ENCODE measurements around the gene PAXX. TPM values are rescaled to one million over a fixed set of nuclear protein-coding genes. Genes with fewer than 3 reads are reported as not detected.

PAXX gene
- total RNA-seq, 2 experiments from 2014 or later = 60.5 to 61.8 TPM

DNA sequence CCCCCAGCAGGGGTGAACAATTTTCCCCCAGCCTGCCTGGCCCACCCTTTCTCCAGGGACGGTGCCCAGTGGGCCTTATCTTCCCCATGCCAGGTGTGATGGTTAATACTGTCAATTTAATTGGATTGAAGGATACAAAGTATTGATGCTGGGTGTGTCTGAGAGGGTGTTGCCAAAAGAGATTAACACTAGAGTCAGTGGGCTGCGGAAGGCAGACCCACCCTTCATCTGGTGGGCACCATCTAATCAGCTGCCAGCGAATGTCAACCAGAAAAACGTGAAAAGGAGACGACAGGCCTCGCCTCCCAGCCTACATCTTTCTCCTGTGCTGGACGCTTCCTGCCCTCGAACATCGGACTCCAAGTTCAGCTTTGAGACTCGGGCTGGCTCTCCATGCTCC lies 45.3 kb downstream of the PAXX start:
- intact Hi-C loops (cut with micrococcal nuclease) = loop anchor here (5.0 kb wide), 1 partner anchor 250 kb away; no protein-coding TSS in a partner anchor
- Mint-ChIP-seq H3K9me3 (no peaks in the 10 kb centered on the region), H3K27me3 (peaks cover 2% of the 10 kb centered on the region), H3K4me1 (ENCODE audit: low read depth) (peaks cover 17% of the 10 kb centered on the region), H3K4me3 (no peak overlapping the region), H3K27ac (no peak overlapping the region), H3K36me3 (ENCODE audit: low read depth) (no peaks in the 10 kb centered on the region)
- ChIA-PET POLR2A (no interaction called here), CTCF (interaction anchor here (1.2 to 3.7 kb wide), 6 partner anchors 8 to 89 kb away, joined by 3 to 42 read pairs (median 10); no protein-coding TSS in a partner anchor)
- TF ChIP-seq, protein P1, sequence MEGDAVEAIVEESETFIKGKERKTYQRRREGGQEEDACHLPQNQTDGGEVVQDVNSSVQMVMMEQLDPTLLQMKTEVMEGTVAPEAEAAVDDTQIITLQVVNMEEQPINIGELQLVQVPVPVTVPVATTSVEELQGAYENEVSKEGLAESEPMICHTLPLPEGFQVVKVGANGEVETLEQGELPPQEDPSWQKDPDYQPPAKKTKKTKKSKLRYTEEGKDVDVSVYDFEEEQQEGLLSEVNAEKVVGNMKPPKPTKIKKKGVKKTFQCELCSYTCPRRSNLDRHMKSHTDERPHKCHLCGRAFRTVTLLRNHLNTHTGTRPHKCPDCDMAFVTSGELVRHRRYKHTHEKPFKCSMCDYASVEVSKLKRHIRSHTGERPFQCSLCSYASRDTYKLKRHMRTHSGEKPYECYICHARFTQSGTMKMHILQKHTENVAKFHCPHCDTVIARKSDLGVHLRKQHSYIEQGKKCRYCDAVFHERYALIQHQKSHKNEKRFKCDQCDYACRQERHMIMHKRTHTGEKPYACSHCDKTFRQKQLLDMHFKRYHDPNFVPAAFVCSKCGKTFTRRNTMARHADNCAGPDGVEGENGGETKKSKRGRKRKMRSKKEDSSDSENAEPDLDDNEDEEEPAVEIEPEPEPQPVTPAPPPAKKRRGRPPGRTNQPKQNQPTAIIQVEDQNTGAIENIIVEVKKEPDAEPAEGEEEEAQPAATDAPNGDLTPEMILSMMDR (IDR thresholded peaks at IDR 0.05) = no peak
- ATAC-seq = no peak
- DNase-seq = no peak

DNA sequence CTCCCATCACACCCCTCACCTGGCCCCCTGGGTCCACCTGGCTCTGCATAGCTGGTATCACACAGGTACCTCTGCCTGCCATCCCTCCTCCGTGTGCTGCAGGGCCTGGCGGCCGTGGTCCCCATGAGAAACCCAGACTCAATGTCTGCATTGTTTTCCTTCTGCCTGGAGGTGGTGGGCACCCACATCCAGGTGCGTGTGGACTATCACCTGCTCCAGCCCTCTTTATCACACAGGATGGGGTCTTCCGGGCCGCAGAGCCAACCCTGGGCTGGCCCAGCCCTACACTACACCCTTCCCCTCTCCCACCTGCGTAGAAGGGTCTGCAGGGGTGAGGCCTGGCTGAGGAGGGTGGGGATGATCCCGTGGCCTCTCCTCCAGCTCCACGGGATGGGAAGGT lies 46.7 kb downstream of the PAXX start:
- CTCF ChIA-PET = interaction anchor here (0.7 to 3.7 kb wide), 3 partner anchors 9 to 30 kb away, joined by 3 to 18 read pairs (median 4); no protein-coding TSS in a partner anchor
- DNase-seq (no peak), ATAC-seq (no peak)
- peaks cover 6% of the 10 kb centered on the region for H3K27me3 Mint-ChIP-seq
- intact Hi-C loops (cut with micrococcal nuclease) = loop anchor here (5.0 kb wide), 1 partner anchor 252 kb away; no protein-coding TSS in a partner anchor
- POLR2A ChIA-PET = interaction anchor here (0.6 to 1.0 kb wide), 2 partner anchors 94 to 230 kb away, joined by 3 read pairs; partner anchors contain the start of genes C8G and FBXW5
- H3K4me1 Mint-ChIP-seq (ENCODE audit: low read depth) = peaks cover 9% of the 10 kb centered on the region
- no peaks in the 10 kb centered on the region for H3K36me3 Mint-ChIP-seq (ENCODE audit: low read depth)
- TF ChIP-seq, protein P1 (IDR thresholded peaks at IDR 0.05) = no peak
- H3K9me3 Mint-ChIP-seq = no peaks in the 10 kb centered on the region
- H3K27ac Mint-ChIP-seq = no peak overlapping the region
- no peak overlapping the region for H3K4me3 Mint-ChIP-seq

DNA sequence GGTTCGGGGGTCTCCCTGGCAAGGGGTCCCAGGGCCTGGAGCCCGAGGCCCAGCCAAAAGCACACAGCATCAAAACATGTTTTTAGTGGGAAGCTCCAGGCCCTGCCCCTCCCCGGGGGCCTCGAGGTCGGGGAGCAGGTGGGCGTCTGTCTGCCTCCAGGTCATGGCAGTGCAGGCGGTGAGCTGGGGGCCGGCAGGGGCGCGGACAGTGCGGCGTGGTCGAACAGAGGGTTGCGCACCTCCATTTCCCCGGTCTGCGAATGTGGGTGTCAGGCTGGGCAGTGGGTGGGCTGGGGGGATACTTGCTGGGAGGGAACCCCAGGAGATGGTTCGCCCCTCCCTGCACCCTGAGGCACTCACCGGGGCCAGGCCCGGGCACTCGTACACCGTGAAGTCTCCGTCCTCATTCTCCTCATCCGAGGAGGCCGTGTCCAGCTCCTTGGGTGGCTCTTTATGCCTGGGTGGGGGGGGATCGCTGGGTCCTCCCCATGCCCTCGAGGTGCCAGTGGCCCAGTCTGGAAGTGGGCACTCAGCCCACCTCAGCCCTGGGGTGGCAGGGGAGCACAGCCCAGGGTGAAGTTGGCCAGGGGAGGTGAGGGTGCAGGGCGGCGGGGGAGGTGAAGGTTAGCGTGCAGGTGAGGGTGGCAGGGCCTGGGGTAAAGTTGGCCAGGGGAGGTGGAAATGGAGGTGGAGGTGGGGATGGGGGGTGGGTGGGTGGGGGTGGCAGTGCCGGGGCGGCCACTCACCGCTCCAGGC lies 47.6 kb downstream of the PAXX start:
- H3K36me3 Mint-ChIP-seq (ENCODE audit: low read depth) = no peaks in the 10 kb centered on the region
- no peak overlapping the region for H3K4me3 Mint-ChIP-seq
- ATAC-seq (no peak), DNase-seq (no peak)
- no peaks in the 10 kb centered on the region for H3K9me3 Mint-ChIP-seq
- peaks cover 8% of the 10 kb centered on the region for H3K27me3 Mint-ChIP-seq
- intact Hi-C loops (cut with micrococcal nuclease) = loop anchor here (5.0 kb wide), 1 partner anchor 252 kb away; no protein-coding TSS in a partner anchor
- H3K4me1 Mint-ChIP-seq (ENCODE audit: low read depth) = peaks cover 8% of the 10 kb centered on the region
- no peak overlapping the region for H3K27ac Mint-ChIP-seq
- TF ChIP-seq, protein P1 (IDR thresholded peaks at IDR 0.05) = no peak
- ChIA-PET POLR2A (interaction anchor here (1.0 kb wide), 1 partner anchor 231 kb away, joined by 3 read pairs; no protein-coding TSS in a partner anchor), CTCF (interaction anchor here (3.7 kb wide), 1 partner anchor 10 kb away, joined by 18 read pairs; no protein-coding TSS in a partner anchor)

DNA sequence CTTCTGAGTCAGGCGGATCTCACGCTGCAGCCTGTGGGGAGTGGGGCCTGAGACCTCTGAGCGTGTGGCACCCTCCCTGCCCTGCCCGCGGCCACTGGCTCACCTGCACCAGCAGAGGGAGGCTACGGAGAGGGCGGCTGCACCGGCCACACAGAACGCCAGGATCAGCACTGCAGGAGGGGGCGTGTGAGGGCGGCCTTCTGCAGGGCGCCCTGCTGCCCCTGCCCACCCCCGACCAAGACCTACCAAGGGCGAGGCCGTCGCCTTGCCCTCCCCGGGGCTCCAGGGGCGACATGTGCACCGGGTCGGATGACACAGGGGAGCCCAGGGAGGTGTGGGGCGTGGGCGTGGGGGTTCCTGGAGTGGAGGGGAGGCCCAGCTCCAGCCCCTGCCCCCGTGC lies 48.3 kb downstream of the PAXX start:
- DNase-seq = no peak
- TF ChIP-seq, protein P1 (IDR thresholded peaks at IDR 0.05) = no peak
- ChIA-PET CTCF (interaction anchor here (3.7 kb wide), 1 partner anchor 11 kb away, joined by 18 read pairs; no protein-coding TSS in a partner anchor), POLR2A (no interaction called here)
- Mint-ChIP-seq H3K36me3 (ENCODE audit: low read depth) (no peaks in the 10 kb centered on the region), H3K4me1 (ENCODE audit: low read depth) (peaks cover 8% of the 10 kb centered on the region), H3K4me3 (no peak overlapping the region), H3K27ac (no peak overlapping the region), H3K9me3 (no peaks in the 10 kb centered on the region), H3K27me3 (peaks cover 12% of the 10 kb centered on the region)
- intact Hi-C loops (cut with micrococcal nuclease) = no loop called here
- ATAC-seq = no peak

DNA sequence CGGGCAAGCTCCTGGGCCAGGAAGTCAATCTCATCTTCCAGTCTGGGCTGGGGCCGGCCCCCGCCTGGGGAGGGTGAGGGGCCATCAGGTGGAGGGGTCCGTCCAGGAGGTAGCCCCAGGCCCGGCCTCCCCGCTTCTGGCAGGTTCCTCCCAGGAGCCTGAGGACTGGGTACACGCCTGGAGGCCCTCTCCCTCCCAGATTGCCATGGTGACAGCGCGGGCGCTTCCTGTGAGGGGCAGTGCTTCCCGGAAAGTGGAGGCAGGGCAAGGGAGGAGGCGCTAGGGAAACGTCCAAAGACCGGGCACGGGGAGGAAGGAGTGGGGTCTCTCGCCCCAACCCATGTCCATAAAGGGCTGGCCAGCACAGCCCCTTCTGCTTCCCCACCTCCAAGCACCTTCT lies 48.9 kb downstream of the PAXX start:
- Mint-ChIP-seq H3K27me3 (peaks cover 12% of the 10 kb centered on the region), H3K9me3 (no peaks in the 10 kb centered on the region), H3K4me3 (no peak overlapping the region), H3K4me1 (ENCODE audit: low read depth) (peaks cover 8% of the 10 kb centered on the region), H3K27ac (no peak overlapping the region), H3K36me3 (ENCODE audit: low read depth) (no peaks in the 10 kb centered on the region)
- TF ChIP-seq, protein P1 (IDR thresholded peaks at IDR 0.05) = no peak
- intact Hi-C loops (cut with micrococcal nuclease) = no loop called here
- ATAC-seq = no peak
- ChIA-PET POLR2A (no interaction called here), CTCF (no interaction called here)
- DNase-seq = no peak
